ENCODE results near the gene NBPF1. TPM values are rescaled to one million over a fixed set of nuclear protein-coding genes. Genes with fewer than 3 reads are reported as not detected.
"Not testable (repeated sequence)": the region's sequence is repeated elsewhere in the genome, so short reads cannot be mapped to it uniquely, and the experiment has no call there.

The NBPF1 gene
- total RNA-seq, 2 donors from 2014 or later, result 6.1 to 6.8 TPM

GRCh38 chr1:16619803-16620501, 6.6 kb upstream of the NBPF1 start:
- not testable (repeated sequence) for H3K36me3 Mint-ChIP-seq (ENCODE audit: low read depth); ATAC-seq (replicated peaks); H3K9me3 Mint-ChIP-seq; H3K27me3 Mint-ChIP-seq; H3K4me3 Mint-ChIP-seq; H3K4me1 Mint-ChIP-seq; H3K27ac Mint-ChIP-seq

GRCh38 chr1:16618719-16619118, 5.4 kb upstream of the NBPF1 start:
- Mint-ChIP-seq H3K9me3 (no peaks in the 10 kb centered on the region), H3K27me3 (no peaks in the 10 kb centered on the region), H3K27ac (no peak overlapping the region), H3K36me3 (ENCODE audit: low read depth) (no peaks in the 10 kb centered on the region), H3K4me3 (no peak overlapping the region), H3K4me1 (no peaks in the 10 kb centered on the region)
- no peak for ATAC-seq (replicated peaks)

- Mint-ChIP-seq H3K4me1 (no peaks in the 10 kb centered on the region), H3K4me3 (no peak overlapping the region), H3K9me3 (no peaks in the 10 kb centered on the region), H3K27ac (no peak overlapping the region), H3K27me3 (no peaks in the 10 kb centered on the region), H3K36me3 (ENCODE audit: low read depth) (no peaks in the 10 kb centered on the region)
- ATAC-seq (replicated peaks), result no peak
Observed at GRCh38 chr1:16617778-16618580, 4.6 kb upstream of the NBPF1 start.

- H3K4me3 Mint-ChIP-seq, result no peak overlapping the region
- no peaks in the 10 kb centered on the region for H3K9me3 Mint-ChIP-seq
- no peaks in the 10 kb centered on the region for H3K36me3 Mint-ChIP-seq (ENCODE audit: low read depth)
- H3K27me3 Mint-ChIP-seq, result no peaks in the 10 kb centered on the region
- ATAC-seq (replicated peaks), result no peak
- no peak overlapping the region for H3K27ac Mint-ChIP-seq
- H3K4me1 Mint-ChIP-seq, result no peaks in the 10 kb centered on the region
Observed at GRCh38 chr1:16617114-16617631, 3.8 kb upstream of the NBPF1 start.

- H3K9me3 Mint-ChIP-seq, result no peaks in the 10 kb centered on the region
- H3K4me1 Mint-ChIP-seq, result no peaks in the 10 kb centered on the region
- ATAC-seq (replicated peaks), result no peak
- H3K36me3 Mint-ChIP-seq (ENCODE audit: low read depth), result no peaks in the 10 kb centered on the region
- H3K4me3 Mint-ChIP-seq, result no peak overlapping the region
- no peak overlapping the region for H3K27ac Mint-ChIP-seq
- no peaks in the 10 kb centered on the region for H3K27me3 Mint-ChIP-seq
Observed at GRCh38 chr1:16615253-16616252, 2.2 kb upstream of the NBPF1 start.

GRCh38 chr1:16614361-16615252, 1.2 kb upstream of the NBPF1 start:
- no peak for ATAC-seq (replicated peaks)
- H3K36me3 Mint-ChIP-seq (ENCODE audit: low read depth), result no peaks in the 10 kb centered on the region
- no peaks in the 10 kb centered on the region for H3K27me3 Mint-ChIP-seq
- no peak overlapping the region for H3K27ac Mint-ChIP-seq
- no peaks in the 10 kb centered on the region for H3K9me3 Mint-ChIP-seq
- no peaks in the 10 kb centered on the region for H3K4me1 Mint-ChIP-seq
- no peak overlapping the region for H3K4me3 Mint-ChIP-seq

GRCh38 chr1:16612332-16613172, 812 bp downstream of the NBPF1 start:
- no peaks in the 10 kb centered on the region for H3K36me3 Mint-ChIP-seq (ENCODE audit: low read depth)
- H3K4me1 Mint-ChIP-seq, result no peaks in the 10 kb centered on the region
- no peak overlapping the region for H3K4me3 Mint-ChIP-seq
- H3K9me3 Mint-ChIP-seq, result no peaks in the 10 kb centered on the region
- peak; percentile 13 for ATAC-seq (replicated peaks)
- H3K27me3 Mint-ChIP-seq, result no peaks in the 10 kb centered on the region
- no peak overlapping the region for H3K27ac Mint-ChIP-seq

- H3K4me1 Mint-ChIP-seq, result not testable (repeated sequence)
Observed at GRCh38 chr1:16611981-16612331, 1.4 kb downstream of the NBPF1 start.

GRCh38 chr1:16611164-16611563, 2.2 kb downstream of the NBPF1 start:
- not testable (repeated sequence) for H3K27ac Mint-ChIP-seq; H3K36me3 Mint-ChIP-seq (ENCODE audit: low read depth); H3K27me3 Mint-ChIP-seq; H3K4me1 Mint-ChIP-seq; H3K9me3 Mint-ChIP-seq; ATAC-seq (replicated peaks); H3K4me3 Mint-ChIP-seq

More at GRCh38 chr1:16611981-16612331, 1.4 kb downstream of the NBPF1 start:
- H3K36me3 Mint-ChIP-seq (ENCODE audit: low read depth); H3K4me3 Mint-ChIP-seq; H3K27ac Mint-ChIP-seq; ATAC-seq (replicated peaks); H3K27me3 Mint-ChIP-seq; H3K9me3 Mint-ChIP-seq: not testable (repeated sequence)

- not testable (repeated sequence) for H3K4me1 Mint-ChIP-seq; H3K4me3 Mint-ChIP-seq; H3K27me3 Mint-ChIP-seq; H3K27ac Mint-ChIP-seq; H3K36me3 Mint-ChIP-seq (ENCODE audit: low read depth); H3K9me3 Mint-ChIP-seq; ATAC-seq (replicated peaks)
Observed at GRCh38 chr1:16610553-16610952, 2.8 kb downstream of the NBPF1 start.

- H3K4me1 Mint-ChIP-seq; H3K36me3 Mint-ChIP-seq (ENCODE audit: low read depth); ATAC-seq (replicated peaks); H3K4me3 Mint-ChIP-seq; H3K27me3 Mint-ChIP-seq; H3K9me3 Mint-ChIP-seq; H3K27ac Mint-ChIP-seq: not testable (repeated sequence)
Observed at GRCh38 chr1:16609761-16610160, 3.6 kb downstream of the NBPF1 start.

GRCh38 chr1:16608838-16609560, 4.4 kb downstream of the NBPF1 start:
- ATAC-seq (replicated peaks), result no peak
- no peak overlapping the region for H3K4me3 Mint-ChIP-seq
- H3K36me3 Mint-ChIP-seq (ENCODE audit: low read depth), result no peaks in the 10 kb centered on the region
- H3K4me1 Mint-ChIP-seq, result no peaks in the 10 kb centered on the region
- no peak overlapping the region for H3K27ac Mint-ChIP-seq
- no peaks in the 10 kb centered on the region for H3K27me3 Mint-ChIP-seq
- no peaks in the 10 kb centered on the region for H3K9me3 Mint-ChIP-seq

Measured in activated T-helper 17 cell treated with anti-CD3 and anti-CD28 coated beads, Interleukin-2, amount 50 U/mL, for 72 hours (primary cell).